Transverse colon (tissue), 4 donors: ENCODE results near the gene TSPYL6. TPM values are rescaled to one million over a fixed set of nuclear protein-coding genes. Genes with fewer than 3 reads are reported as not detected.
"Not testable (repeated sequence)": the region's sequence is repeated elsewhere in the genome, so short reads cannot be mapped to it uniquely, and the experiment has no call there.

Source experiments
- DNase-seq: peaks from one replicate; pipeline ENCODE4 v3.0.0-alpha.2; 2019
- H3K27ac ChIP-seq, 4 donors: fragments of 200-600 bp; sonication (generic); 2 replicates each; pipeline ENCODE4 v1.5.1; 2016 to 2018; ENCODE audit warnings: inconsistent platforms in 4 of 4
- H3K27me3 ChIP-seq: fragments of 200-600 bp; sonication (generic); 2 replicates; pipeline ENCODE4 v1.5.1; 2017; ENCODE audit warnings: inconsistent platforms
- H3K36me3 ChIP-seq, 4 donors: fragments of 200-600 bp; sonication (generic); 2 replicates each; pipeline ENCODE4 v1.5.1; 2017 to 2019; ENCODE audit warnings: inconsistent platforms in 4 of 4
- H3K4me1 ChIP-seq, 4 donors: fragments of 200-600 bp; sonication (generic); 2 replicates each; pipeline ENCODE4 v1.5.1; 2017 to 2020; ENCODE audit warnings: inconsistent platforms in 4 of 4
- H3K4me3 ChIP-seq, 4 donors: fragments of 200-600 bp; sonication (generic); 1 replicate in 1 of 4; 2 replicates in 3 of 4; pipeline versions ENCODE4 v1.5.1 to v1.6.1; 2017 to 2019; ENCODE audit warnings: inconsistent platforms in 4 of 4
- H3K9me3 ChIP-seq, 2 donors: fragments of 200-600 bp; sonication (generic); 2 replicates each; pipeline ENCODE4 v1.5.1; 2017 to 2019; ENCODE audit warnings: inconsistent platforms in 2 of 2
- EP300 ChIP-seq: sonication (generic); formaldehyde crosslinking; IDR thresholded peaks from one replicate; pipeline ENCODE4 v1.6.1; 2017; ENCODE audit warnings: antibody characterized with exemption, low read depth
- POLR2A ChIP-seq: fragments of 450-650 bp; IDR thresholded peaks from one replicate; pipeline ENCODE4 v1.6.1; 2016; ENCODE audit warnings: antibody characterized with exemption, mild to moderate bottlenecking, moderate library complexity
- POLR2AphosphoS5 ChIP-seq, 3 donors: sonication (generic); formaldehyde crosslinking; IDR thresholded peaks; one replicate each; pipeline ENCODE4 v1.6.1; 2016; ENCODE audit warnings: antibody characterized with exemption in 3 of 3
- WGBS, 2 donors: methylation state at CpG; one replicate each; pipeline ENCODE4 v1.1.5; 2018; ENCODE audit warnings: low coverage in 1 of 2; 5-methylcytosine and 5-hydroxymethylcytosine counted together
- in situ Hi-C, 4 donors: fragments of 200-750 bp; cut with MboI; loops; one replicate each; pipeline versions ENCODE4 v1.15.0 to v1.15.1; 2017; ENCODE audit warnings: low sequenced_read_pairs in 3 of 4, low pct_ligation_motif_present in 1 of 4, low pct_unique_long_range_greater_than_20kb in 1 of 4
- intact Hi-C: fragments of 100-400 bp; cut with DNase I; formaldehyde crosslinking; loops from one replicate; pipeline ENCODE4 v1.15.1; 2023; ENCODE audit warnings: low total_unique reads
- total RNA-seq, 4 donors: library from RNA; depleted of rRNA; stranded (reverse); fragments of >200 nt; gene quantifications; one replicate each; pipeline ENCODE4 v1.1.0, GENCODE V29; 2016
- TF ChIP-seq, protein P1 (sequence below), 5 experiments: fragments of 200-600 bp in 3 of 5; fragments of 450-650 bp in 2 of 5; sonication (generic) in 3 of 5; IDR thresholded peaks; 1 replicate in 2 of 5; 2 replicates in 3 of 5; pipeline ENCODE4 v1.5.1; 2016 to 2017; ENCODE audit warnings: antibody characterized with exemption in 5 of 5, inconsistent platforms in 3 of 5, mild to moderate bottlenecking in 2 of 5, moderate library complexity in 1 of 5

Gene TSPYL6
- total RNA-seq: not detected

DNA sequence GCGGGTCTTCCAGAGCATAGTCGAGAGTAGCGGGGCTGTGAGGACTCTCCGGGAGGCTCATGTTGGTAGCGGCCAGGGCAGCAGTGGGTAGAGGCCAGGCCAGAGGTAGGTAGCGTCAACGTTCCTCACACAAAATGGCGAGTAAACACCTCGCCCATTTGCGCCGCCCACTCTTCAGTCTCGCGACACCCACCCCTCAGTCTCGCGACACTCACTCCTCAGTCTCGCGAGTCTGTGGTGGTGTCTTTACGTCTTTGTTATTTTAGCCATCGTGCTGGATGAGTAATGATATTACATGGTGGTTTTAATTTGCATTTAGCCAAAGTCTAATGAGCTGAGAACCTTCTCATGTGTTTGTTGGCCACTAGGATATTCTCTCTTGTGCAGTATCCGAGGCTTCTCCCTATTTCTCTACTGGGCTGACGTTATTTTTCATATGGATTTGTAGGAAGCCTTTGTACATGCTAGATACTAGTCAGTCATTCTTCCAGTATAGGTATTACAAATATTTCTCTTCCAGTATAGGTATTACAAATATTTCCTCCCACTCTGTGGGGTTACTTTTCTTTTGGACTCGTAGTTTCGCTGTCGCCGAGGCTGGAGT lies at the start of gene TSPYL6:
Gene TSPYL6, minus strand, starts transcription at position 139 of the 604 bp plus-strand sequence. Its CDS starts 78 bp downstream, at position 61.
- no peaks in the 10 kb centered on the region for H3K4me1 ChIP-seq
- WGBS, 2 donors: 96 to 99% methylated on average over 17 to 25 of the region's 25 CpGs
- H3K9me3 ChIP-seq: no peaks in the 10 kb centered on the region
- no peaks in the 10 kb centered on the region for H3K27me3 ChIP-seq
- H3K36me3 ChIP-seq: no peaks in the 10 kb centered on the region
- no peak within 1 kb of the TSS for H3K27ac ChIP-seq
- H3K4me3 ChIP-seq: no peak within 1 kb of the TSS
- in situ Hi-C loops: no loop called here
- TF ChIP-seq EP300: no peak
- DNase-seq: no peak
- intact Hi-C loops: no loop called here

DNA sequence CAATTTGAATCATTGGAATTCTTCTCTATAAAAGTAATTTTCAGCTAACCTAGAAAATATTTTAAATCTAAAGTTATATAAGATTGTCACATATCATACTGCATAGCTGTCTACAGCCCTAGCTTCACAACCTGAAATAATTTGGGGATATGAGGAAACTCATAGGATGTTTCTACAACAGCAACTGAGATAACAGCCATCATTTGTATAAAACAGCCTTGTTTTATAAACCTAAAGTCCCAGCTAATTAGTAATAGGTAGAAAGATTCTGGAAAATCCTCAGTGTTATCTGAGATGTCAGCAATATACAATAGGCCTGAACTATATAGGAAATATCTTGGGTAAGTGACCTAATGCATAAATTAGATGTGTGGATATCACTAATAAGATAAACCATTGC lies 47.6 kb upstream of the TSPYL6 start:
- H3K4me3 ChIP-seq: no peak overlapping the region
- H3K27ac ChIP-seq: no peak overlapping the region
- no peaks in the 10 kb centered on the region for H3K4me1 ChIP-seq
- DNase-seq: no peak
- intact Hi-C loops (loop anchor here (5.0 kb wide), 1 partner anchor 1154 kb away; no protein-coding TSS in a partner anchor), in situ Hi-C loops (no loop called here)
- no peaks in the 10 kb centered on the region for H3K27me3 ChIP-seq
- H3K36me3 ChIP-seq: no peaks in the 10 kb centered on the region
- TF ChIP-seq, protein P1, sequence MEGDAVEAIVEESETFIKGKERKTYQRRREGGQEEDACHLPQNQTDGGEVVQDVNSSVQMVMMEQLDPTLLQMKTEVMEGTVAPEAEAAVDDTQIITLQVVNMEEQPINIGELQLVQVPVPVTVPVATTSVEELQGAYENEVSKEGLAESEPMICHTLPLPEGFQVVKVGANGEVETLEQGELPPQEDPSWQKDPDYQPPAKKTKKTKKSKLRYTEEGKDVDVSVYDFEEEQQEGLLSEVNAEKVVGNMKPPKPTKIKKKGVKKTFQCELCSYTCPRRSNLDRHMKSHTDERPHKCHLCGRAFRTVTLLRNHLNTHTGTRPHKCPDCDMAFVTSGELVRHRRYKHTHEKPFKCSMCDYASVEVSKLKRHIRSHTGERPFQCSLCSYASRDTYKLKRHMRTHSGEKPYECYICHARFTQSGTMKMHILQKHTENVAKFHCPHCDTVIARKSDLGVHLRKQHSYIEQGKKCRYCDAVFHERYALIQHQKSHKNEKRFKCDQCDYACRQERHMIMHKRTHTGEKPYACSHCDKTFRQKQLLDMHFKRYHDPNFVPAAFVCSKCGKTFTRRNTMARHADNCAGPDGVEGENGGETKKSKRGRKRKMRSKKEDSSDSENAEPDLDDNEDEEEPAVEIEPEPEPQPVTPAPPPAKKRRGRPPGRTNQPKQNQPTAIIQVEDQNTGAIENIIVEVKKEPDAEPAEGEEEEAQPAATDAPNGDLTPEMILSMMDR (IDR thresholded peaks at IDR 0.05): no peak
- TF ChIP-seq POLR2AphosphoS5 (IDR thresholded peaks at IDR 0.05): no peak
- no peak for TF ChIP-seq EP300
- TF ChIP-seq POLR2A: no peak
- no peaks in the 10 kb centered on the region for H3K9me3 ChIP-seq

DNA sequence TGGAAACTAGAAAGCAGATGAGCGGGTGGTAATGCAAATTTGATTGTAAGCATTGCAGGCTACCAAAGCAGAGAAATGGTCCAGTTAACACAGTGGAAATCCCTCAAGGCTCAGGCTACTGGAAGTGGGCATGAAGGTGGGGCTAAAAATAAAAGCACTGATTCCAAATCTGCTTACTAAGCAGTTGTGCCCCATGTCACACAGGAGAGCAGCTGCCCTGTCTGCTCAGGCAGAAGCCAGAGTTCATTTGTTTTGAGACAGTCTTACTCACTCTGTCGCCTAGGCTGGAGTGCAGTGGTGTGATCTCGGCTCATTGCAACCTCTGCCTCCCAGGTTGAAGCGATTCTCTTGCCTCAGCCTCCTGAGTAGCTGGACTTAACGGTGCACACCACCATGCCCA lies 42.5 kb upstream of the TSPYL6 start:
- intact Hi-C loops: no loop called here

DNA sequence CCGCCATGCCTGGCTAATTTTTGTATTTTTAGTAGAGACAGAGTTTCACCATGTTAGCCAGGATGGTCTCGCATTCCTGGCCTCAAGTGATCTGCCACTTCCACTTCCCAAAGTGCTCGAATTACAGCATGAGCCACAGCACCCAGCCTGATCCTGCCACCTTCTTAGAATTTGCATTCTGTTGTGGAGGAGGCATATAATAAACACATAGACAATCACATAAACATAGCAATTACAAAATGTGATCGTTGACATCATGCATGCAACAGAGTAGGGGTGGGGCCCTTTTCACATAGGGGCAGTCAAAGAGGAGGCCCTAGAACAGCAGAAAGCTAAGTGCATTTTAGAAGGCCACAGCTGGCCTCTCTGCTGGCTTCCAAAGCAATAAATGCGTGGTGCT lies 39.9 kb upstream of the TSPYL6 start:
- no peaks in the 10 kb centered on the region for H3K27me3 ChIP-seq
- in situ Hi-C loops: no loop called here
- no peak for TF ChIP-seq POLR2AphosphoS5 (IDR thresholded peaks at IDR 0.05)
- TF ChIP-seq, protein P1 (IDR thresholded peaks at IDR 0.05): no peak
- no peak for TF ChIP-seq POLR2A
- no peak for TF ChIP-seq EP300
- no peak for DNase-seq
- H3K36me3 ChIP-seq: no peaks in the 10 kb centered on the region
- H3K27ac ChIP-seq: no peak overlapping the region
- intact Hi-C loops: no loop called here
- WGBS, 2 donors: 57 to 85% methylated on average over 1 to 5 of the region's 5 CpGs
- no peaks in the 10 kb centered on the region for H3K9me3 ChIP-seq
- no peaks in the 10 kb centered on the region for H3K4me1 ChIP-seq
- H3K4me3 ChIP-seq: no peak overlapping the region

More for the DNA sequence above, 42.5 kb upstream of the TSPYL6 start:
- Histone ChIP-seq H3K27me3 (no peaks in the 10 kb centered on the region), H3K36me3 (no peaks in the 10 kb centered on the region), H3K9me3 (no peaks in the 10 kb centered on the region), H3K4me3 (no peak overlapping the region), H3K4me1 (no peaks in the 10 kb centered on the region), H3K27ac (no peak overlapping the region)
- WGBS, 2 donors: 91 to 92% methylated on average over 4 to 5 of the region's 5 CpGs
- no peak for DNase-seq
- TF ChIP-seq POLR2AphosphoS5 (IDR thresholded peaks at IDR 0.05): no peak
- no peak for TF ChIP-seq EP300
- TF ChIP-seq, protein P1 (IDR thresholded peaks at IDR 0.05): no peak
- TF ChIP-seq POLR2A: no peak
- in situ Hi-C loops: no loop called here

DNA sequence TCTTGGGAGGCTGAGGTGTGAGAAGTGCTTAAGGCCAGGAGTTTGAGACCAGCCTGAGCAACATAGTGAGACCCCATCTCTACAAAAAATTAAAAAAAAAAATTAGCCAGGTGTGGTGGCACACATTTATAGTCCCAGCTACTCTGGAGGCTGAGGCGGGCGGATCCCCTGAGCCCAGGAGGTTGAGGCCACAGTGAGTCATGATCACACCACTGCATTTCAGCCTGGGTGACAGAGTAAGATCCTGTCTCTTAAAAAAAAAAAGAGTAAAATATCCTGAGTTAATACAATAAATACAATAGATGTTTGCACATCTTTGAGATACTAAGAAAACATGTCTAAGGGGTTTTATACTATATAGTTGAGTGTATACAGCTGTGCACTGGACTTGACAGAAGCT lies 38.6 kb upstream of the TSPYL6 start:
- H3K27ac ChIP-seq: not testable (repeated sequence)
- whole genome bisulfite sequencing, 2 donors: 100% methylated on average over 2 of the region's 2 CpGs

More for the DNA sequence above, 38.6 kb upstream of the TSPYL6 start:
- H3K9me3 ChIP-seq, H3K4me3 ChIP-seq, H3K36me3 ChIP-seq, H3K4me1 ChIP-seq, intact Hi-C loops, in situ Hi-C loops, DNase-seq, H3K27me3 ChIP-seq: not testable (repeated sequence)
